K562 (cell line): Measurements from ENCODE around the gene MOB1B. TPM values are rescaled to one million over a fixed set of nuclear protein-coding genes. Genes with fewer than 3 reads are reported as not detected.
A peak's percentile ranks its signal among the peaks of the same experiment; 100 is the strongest.

Experiments
- BCL6 ChIP-seq: fragments of 250-450 bp; sonication (Bioruptor Pico); IDR thresholded peaks from 2 replicates; pipeline ENCODE4 v1.4.0; 2020
- BRCA1 ChIP-seq, 2 experiments: fragments of 450-650 bp in 1 of 2; sonication (generic) in 1 of 2; formaldehyde crosslinking in 1 of 2; IDR thresholded peaks; 2 replicates each; pipeline versions ENCODE4 v1.5.0 to v1.6.1; 2017 to 2020; ENCODE audit warnings: mild to moderate bottlenecking in 1 of 2, missing genetic modification reagents in 1 of 2
- DLX4 ChIP-seq: fragments of 250-450 bp; sonication (Bioruptor Pico); IDR thresholded peaks from 2 replicates; pipeline ENCODE4 v1.6.1; 2021; ENCODE audit warnings: mild to moderate bottlenecking
- GTF2E2 ChIP-seq: fragments of 200-800 bp; sonication (Bioruptor generic); IDR thresholded peaks from 2 replicates; pipeline ENCODE4 v1.6.1; 2016; ENCODE audit warnings: missing genetic modification characterization, missing compliant biosample characterization
- HEY1 ChIP-seq: fragments of 250-450 bp; sonication (Bioruptor Pico); IDR thresholded peaks from 2 replicates; pipeline ENCODE4 v1.5.0; 2020; ENCODE audit warnings: mild to moderate bottlenecking, moderate library complexity, borderline replicate concordance
- HINFP ChIP-seq: fragments of 450-650 bp; conservative IDR thresholded peaks from 2 replicates; pipeline ENCODE4 v1.6.1; 2016; ENCODE audit warnings: missing genetic modification characterization, low read depth, mild to moderate bottlenecking, control low read depth, missing compliant biosample characterization
- MAFG ChIP-seq: fragments of 450-650 bp; conservative IDR thresholded peaks from 2 replicates; pipeline ENCODE4 v1.6.1; 2016; ENCODE audit warnings: missing genetic modification characterization, missing compliant biosample characterization
- MED1 ChIP-seq: sonication (generic); formaldehyde crosslinking; IDR thresholded peaks from 2 replicates; pipeline ENCODE4 v1.8.1; 2023; ENCODE audit warnings: missing genetic modification reagents, borderline replicate concordance
- MNT ChIP-seq, 2 experiments: fragments of 450-650 bp; conservative IDR thresholded peaks; 2 replicates each; pipeline ENCODE4 v1.6.1; 2017; ENCODE audit warnings: mild to moderate bottlenecking in 2 of 2, moderate library complexity in 2 of 2
- MYBL2 ChIP-seq, 2 experiments: fragments of 450-650 bp in 1 of 2; sonication (generic) in 1 of 2; formaldehyde crosslinking in 1 of 2; IDR thresholded peaks; 2 replicates each; pipeline versions ENCODE4 v1.6.1 to v1.8.1; 2017 to 2022; ENCODE audit warnings: borderline replicate concordance in 1 of 2, inconsistent platforms in 1 of 2, low read depth in 1 of 2, mild to moderate bottlenecking in 1 of 2, missing genetic modification reagents in 1 of 2, moderate library complexity in 1 of 2
- ZNF398 ChIP-seq: fragments of 250-450 bp; sonication (Bioruptor Pico); IDR thresholded peaks from 2 replicates; pipeline ENCODE4 v1.8.0; 2021; ENCODE audit warnings: moderate library complexity, mild to moderate bottlenecking, inconsistent platforms
- ZNF668 ChIP-seq: fragments of 250-450 bp; sonication (Bioruptor Pico); IDR thresholded peaks from 2 replicates; pipeline ENCODE4 v1.8.0; 2022; ENCODE audit warnings: mild to moderate bottlenecking, inconsistent platforms
- polyA plus RNA-seq, 8 experiments: library from polyadenylated mRNA; depleted of rRNA in 4 of 8; stranded (reverse) in 5 of 8; unstranded in 3 of 8; fragments of >200 nt; fragmentation: Nextera tagmentation in 2 of 8; fragmentation: Illumina TruSeq in 1 of 8; extraction: Ambion mirVana in 2 of 8; extraction: Trizol in 1 of 8; gene quantifications; 2 replicates each; pipeline versions ENCODE4 v1.2.1 to v1.2.3, GENCODE V29; 2011 to 2014; ENCODE audit warnings: inconsistent platforms in 1 of 8, missing spikeins in 1 of 8
- total RNA-seq, 7 experiments: library from RNA; depleted of rRNA in 6 of 7; stranded (reverse); fragments of >200 nt in 6 of 7; fragmentation: Illumina TruSeq in 2 of 7; extraction: Trizol in 2 of 7; gene quantifications; 2 replicates each; pipeline versions ENCODE4 v1.2.1 to v1.2.3, GENCODE V29; 2011 to 2021; ENCODE audit warnings: low replicate concordance in 1 of 7

MOB1B gene
- total and polyA plus RNA-seq, 9 of the 15 experiments (the other 6 are each of a cell fraction or from before 2014, with no cell fraction given), result 8.4 to 37.8 (median 19.0) TPM

GRCh38 chr4:70993181-70994068 is 91.3 kb downstream of the MOB1B start, which contains the start of gene DCK (continued):
- TF ChIP-seq DLX4 (CRISPR knock-in tag) (no peak), MNT (conservative IDR thresholded peaks at IDR 0.05) (peak; percentile 74 to 85), MED1 (no peak), MAFG (no peak), GTF2E2 (tag) (peak; percentile 52; the same call in 1 of the 2 replicates), ZNF398 (CRISPR knock-in tag) (no peak), BRCA1 (IDR thresholded peaks at IDR 0.05) (no peak), BRCA1 (CRISPR knock-in tag; IDR thresholded peaks at IDR 0.05) (no peak), MYBL2 (IDR thresholded peaks at IDR 0.05; ENCODE audit: low read depth) (no peak; the same call in 1 of the 2 replicates), MYBL2 (CRISPR knock-in tag; IDR thresholded peaks at IDR 0.05; ENCODE audit: borderline replicate concordance) (no peak), ZNF668 (CRISPR knock-in tag) (0 out of 2 replicates have a peak, but pooled peaks have one; percentile 37), HINFP (tag) (no peak), HEY1 (CRISPR knock-in tag) (no peak), BCL6 (CRISPR knock-in tag) (no peak)
